K562 treated with DMSO at 1 percent for 12 hours (cell line): Measurements from ENCODE around the gene ATF6. TPM values are rescaled to one million over a fixed set of nuclear protein-coding genes. Genes with fewer than 3 reads are reported as not detected.

Experiments used
- total RNA-seq: library from RNA; unstranded; fragments of 300-600 nt; gene quantifications from 2 replicates; pipeline ENCODE4 v1.2.3, GENCODE V29; 2022; ENCODE audit not compliant: insufficient read depth

The ATF6 gene
- total RNA-seq = 8.7 and 29.0 TPM in 2 replicates

GRCh38 chr1:161766102-161766981 lies at the start of gene ATF6:
TSS of gene ATF6 (plus strand) at chr1:161766320. CDS start at chr1:161766361, 41 bp downstream.

GRCh38 chr1:161720956-161721737 lies 45.0 kb upstream of the ATF6 start, which contains the start of gene FCRLB:
TSS of gene FCRLB (plus strand) at chr1:161721544. CDS start at chr1:161722673, 1,129 bp downstream.

GRCh38 chr1:161749509-161750407 lies 16.4 kb upstream of the ATF6 start, which contains the start of gene DUSP12:
TSS of gene DUSP12 (plus strand) at chr1:161749786. CDS start at chr1:161749802, 16 bp downstream.

Other genes with a start within 250 kb of the ATF6 start
- gene HSPA6, start 241.8 kb upstream of the ATF6 start, total RNA-seq = 8.4 and 11.5 TPM in 2 replicates
- gene FCGR3A, start 216.5 kb upstream of the ATF6 start, total RNA-seq = not detected in 2 replicates
- gene FCGR3B, start 135.1 kb upstream of the ATF6 start, total RNA-seq = 0.32 TPM in 1 of 2 replicates, not detected in the other
- 8.8 and 15.3 TPM in 2 replicates for gene FCGR2B, start 103.2 kb upstream of the ATF6 start, total RNA-seq
- 8.9 and 12.0 TPM in 2 replicates for gene FCRLA, start 59.1 kb upstream of the ATF6 start, total RNA-seq
- gene FCRLB, start 44.8 kb upstream of the ATF6 start, total RNA-seq = 1.6 and 2.7 TPM in 2 replicates
- 44.2 and 45.4 TPM in 2 replicates for gene DUSP12, start 16.5 kb upstream of the ATF6 start, total RNA-seq